NCI-H128 (cell line): ENCODE data around the gene PPP1R13B.
"Not testable (repeated sequence)": the region's sequence is repeated elsewhere in the genome, so short reads cannot be mapped to it uniquely, and the experiment has no call there.

Experiments used
- DNase-seq: peaks from one replicate; lab custom pipeline; 2025; ENCODE audit not compliant: unreplicated experiment; lab: John Stamatoyannopoulos, UW

PPP1R13B gene

DNA sequence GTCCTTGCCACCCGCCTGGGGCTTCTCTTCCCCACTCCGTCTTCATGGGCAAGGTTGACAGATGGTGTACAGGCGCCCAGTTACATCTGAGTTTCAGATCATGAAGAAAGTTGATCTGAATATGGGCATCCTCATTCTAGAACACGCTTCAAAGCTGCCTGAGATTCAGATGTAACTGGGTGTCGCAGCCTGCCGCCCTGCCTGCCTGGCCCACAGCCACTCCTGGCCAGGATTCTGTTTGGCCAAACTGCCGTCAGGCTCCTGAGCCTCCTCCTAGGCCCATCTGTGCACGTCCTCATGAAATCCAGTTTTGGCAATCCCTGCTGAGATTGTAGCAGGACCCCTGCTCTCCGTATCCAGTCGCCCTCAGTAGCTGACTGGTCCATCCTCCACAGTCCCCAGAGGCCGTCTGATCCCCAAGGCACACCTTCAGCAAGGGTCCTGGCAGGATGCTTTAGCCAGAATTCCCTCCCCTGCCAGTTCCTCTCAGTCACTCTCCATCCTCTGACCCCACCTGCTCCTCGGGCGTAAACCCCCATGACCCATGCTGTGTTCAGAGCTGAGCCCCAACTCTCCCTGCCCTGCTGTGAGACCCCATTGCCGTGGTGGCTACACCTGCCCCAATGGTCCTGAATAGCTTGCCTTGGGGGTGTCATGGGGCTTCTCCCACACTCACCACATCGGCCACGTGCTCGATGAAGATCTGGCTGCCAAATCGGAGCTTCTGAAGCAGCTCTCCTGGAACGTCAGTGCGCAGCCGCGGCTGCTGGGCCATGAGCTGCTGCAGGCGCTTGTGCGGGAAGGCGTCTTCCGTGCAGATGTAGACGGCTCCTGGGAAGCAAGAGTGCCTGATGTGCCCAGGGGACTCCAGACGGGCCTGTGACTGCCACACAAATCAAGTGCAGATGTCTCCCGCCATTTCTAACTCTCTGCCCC lies 144.6 kb downstream of the PPP1R13B start:
- DNase-seq = no peak

DNA sequence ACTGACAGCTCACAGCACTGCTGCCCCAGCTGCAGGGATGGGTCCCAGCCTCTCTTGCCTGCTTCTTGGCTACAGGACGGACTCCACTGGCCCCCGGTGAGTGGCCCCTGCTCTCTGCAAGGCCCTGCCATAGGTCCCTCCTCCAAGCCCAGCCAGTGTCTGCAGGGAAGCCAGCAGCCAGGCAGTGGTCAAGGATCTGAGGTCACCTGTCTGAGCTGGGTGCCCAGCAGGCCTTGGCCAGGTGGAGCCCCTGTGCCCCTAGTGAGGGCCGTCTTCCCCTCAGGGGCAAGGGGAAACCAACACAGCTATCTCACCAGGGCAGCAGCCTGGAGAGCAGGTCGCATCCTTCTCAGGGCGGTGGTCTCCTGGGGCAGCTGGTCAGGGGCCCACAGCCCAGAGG lies 145.3 kb downstream of the PPP1R13B start:
- no peak for DNase-seq

DNA sequence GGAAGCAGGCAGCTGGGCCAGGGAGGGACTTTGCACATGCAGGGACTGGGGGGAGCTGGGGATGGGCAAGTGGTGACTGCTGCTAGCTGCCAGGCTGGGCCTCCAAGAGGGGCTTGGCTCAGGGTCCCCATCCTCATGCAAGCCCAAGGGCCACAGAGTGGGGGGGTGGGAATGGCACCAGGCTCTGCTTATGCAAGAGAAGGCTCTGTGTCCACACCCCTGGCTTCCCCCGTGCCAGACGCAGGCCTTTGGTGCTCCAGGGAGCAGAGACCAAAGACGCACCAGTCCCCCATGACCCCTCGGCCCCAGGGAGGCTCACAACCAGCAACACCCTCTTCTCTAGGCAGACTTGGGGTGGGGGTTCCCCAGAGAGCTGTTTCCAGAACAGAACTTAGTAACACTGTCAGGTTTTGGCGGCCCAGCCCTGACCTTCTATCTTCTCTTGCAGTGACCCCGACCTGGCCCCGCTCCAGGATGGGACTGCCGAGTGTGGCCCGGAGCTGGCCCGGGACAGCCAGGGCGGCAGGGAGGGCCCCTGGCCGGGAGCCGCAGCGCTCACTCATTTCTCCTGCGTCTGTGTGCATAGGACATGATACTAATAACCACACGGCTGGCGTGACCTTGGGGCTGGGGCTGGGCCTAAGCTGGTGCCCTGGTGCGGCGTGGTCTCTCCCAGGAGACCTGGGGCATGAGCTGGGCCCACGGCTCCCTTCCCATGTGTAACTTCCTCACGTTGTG lies 146.5 kb downstream of the PPP1R13B start:
- no peak for DNase-seq

DNA sequence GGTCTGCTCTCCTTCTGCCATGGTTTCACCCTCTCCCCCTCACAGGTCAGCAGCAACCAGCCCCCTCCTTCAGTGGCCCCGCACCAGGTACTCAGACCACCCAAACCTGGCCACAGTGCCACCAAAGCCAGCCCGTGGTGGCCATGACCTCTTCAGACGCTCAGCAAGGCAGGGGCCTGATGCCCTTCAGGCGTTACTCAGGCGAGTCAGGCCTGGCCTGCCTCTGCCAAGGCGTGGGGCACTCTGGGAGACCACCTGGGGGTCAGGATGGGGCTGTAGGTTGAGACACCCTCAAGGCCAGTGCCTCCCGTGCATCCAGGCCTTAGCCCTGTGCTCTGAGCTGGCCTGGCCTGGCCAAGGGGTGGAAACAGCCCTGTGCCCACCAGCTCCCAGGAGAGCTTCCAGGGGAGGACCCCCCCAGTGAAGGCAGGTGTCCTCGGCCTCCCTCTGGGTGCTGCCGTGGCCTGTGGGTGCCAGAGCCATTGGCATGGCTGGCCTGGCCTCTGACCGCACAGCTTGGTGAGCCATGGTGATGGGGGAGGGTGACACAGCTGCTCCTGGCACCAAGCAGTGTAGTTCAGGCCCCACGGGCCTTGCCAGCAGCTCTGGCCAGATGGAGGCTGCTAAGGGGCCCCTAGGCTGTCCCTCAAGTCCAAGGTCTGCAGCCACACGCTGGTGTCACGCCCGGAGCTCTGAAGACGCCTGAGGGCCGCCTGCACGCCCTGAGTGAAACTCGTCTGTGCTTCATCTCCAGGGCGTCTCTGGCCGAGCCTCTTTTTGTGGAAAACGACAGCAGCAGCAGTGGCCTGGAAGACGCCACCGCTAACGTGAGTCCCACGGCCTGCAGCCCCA lies 147.2 kb downstream of the PPP1R13B start:
- DNase-seq = no peak

DNA sequence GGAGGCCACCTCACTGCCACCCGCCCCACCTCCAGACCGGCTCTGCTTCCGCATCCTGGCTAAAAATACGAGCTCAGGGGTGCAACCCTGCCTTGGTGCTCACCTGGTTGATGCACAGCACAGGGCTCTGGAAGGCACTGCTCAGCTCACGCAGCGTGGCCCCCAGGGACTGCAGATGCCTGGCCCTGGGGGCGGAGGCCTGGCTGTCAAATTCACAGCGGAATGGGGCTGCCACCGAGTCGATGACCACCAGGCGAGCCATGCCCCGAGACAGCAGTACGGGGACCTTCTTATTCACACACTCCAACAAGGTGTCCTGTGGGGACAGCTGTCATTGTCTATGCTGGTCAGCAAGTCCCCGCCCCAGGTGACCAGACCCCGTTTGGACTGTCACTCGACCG lies 148.1 kb downstream of the PPP1R13B start:
- no peak for DNase-seq

DNA sequence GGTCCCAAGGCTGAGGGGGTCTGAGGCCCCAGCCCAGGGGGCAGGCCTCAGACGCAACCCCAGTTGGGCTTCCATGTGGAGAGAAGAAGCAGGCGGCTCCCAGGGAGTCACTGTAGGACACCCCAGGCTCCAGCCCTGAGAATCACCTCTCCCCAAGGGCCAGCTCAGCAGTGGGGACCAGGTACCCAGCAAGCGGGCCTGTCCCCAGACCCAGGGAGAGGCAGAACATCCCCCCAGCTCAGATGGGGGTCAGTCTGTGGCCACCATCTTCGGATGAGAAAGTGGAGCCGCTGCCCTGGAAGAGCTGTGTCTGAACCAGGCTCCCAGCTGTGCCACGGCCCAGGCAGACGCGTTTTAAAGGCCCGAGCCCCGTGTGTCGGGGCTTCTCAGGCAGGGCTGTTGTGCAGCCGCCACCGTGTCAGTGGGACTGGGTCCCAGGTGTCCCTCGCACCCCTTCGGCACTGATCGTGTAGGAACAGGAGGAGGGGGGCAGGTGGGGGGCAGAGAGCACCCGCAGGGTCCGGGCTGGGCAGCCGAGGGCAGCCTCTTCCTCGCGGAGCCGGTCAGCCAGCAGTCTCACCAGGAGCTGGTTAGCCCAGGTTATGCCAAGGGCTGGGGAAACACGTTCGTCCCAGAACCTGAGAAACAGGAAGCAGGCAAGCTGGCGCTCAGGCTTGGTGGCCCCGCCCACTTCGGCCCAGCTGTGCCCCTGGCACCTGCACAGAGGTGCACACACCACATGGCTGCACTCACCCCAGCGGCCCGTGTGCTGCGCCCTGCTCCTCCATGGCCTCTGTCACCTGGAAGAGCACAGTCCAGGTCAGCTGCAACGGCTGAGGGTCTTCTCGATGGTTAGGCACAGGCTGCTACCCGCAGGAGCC lies 148.8 kb downstream of the PPP1R13B start:
- DNase-seq = no peak

DNA sequence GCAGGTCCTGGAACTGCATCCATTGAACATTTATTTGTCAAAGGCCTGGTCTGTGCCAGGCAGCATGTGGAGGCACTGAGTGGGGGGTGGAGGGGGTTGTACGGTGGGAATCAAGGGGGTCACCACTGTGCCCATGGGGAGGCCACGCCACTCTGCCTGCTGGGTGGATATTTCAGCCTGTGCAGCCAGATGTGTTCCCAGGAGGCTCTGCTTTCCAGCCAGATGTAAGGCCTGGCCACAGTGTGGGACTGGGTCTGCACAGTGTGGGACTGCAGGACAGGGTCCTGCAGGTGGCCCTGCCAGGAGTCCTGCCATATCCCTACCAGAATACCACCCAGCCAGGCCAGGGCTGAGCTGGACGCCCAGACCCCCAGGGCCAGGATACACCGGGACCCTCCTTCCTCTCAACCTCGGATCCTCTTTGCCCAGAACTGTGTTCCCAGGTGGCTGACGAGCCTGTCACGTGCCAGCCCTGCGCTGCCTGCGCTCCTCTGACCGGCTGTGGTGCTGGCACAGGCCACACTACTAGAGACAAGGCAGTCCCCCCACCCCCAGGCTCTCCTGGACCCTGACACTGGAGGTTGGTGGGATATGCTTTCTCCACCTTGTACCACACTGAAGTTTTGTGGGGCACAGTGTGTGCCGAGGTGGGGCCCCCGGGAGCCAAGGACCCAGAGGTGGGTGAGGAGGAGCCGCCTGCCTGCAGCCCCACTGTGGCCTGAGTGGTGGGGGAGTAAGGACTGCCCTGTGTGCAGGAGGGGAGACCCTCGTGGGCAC lies 149.6 kb downstream of the PPP1R13B start:
- no peak for DNase-seq

DNA sequence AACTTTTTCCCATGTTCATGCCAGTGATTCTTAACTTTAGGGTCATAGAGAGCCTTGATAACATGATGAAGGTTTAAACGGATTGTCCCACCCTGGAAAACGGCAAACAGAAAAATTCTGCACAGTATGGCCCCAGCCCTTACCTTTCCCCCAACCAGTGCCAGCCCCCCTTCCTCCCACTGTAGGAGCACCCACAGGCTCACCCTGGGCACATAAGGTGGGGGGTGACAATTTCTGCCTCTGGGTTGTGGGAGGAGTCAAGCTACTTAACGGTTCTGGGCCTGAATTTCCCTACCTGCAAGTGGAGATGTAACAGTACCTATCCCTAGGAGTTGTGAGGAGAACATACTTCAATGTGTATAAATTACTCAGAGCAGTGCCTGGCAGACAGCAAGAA lies 150.2 kb downstream of the PPP1R13B start:
- DNase-seq = no peak

DNA sequence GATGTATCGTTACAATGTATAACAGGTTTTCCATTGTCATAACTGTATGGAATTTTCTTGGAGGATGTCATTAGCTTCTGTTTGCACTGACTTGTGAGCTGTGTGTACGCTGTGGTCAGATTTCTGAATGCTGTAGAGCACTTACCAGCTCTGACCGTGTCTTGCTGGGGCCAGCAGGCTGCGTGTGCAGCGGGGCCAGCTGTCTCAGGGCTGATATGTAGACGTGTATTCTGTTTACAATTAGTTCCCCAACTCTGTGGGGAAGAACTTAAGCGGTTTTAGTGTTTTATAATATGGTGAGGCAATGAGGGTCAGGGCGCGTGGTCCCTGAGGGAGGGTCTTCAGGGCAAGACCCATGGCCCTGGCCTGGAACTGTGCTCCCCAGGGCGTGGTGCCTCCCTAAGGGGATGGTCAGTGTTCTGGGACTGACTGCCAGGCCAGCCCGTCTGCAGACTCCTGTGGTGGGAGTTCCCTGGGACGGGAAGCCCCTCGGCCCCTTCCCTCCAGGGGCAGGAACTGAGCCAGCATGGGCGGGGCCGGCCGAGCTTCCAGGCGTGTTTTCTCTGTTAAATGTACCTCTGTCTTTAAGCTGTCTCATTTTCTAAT lies 150.8 kb downstream of the PPP1R13B start:
- no peak for DNase-seq

DNA sequence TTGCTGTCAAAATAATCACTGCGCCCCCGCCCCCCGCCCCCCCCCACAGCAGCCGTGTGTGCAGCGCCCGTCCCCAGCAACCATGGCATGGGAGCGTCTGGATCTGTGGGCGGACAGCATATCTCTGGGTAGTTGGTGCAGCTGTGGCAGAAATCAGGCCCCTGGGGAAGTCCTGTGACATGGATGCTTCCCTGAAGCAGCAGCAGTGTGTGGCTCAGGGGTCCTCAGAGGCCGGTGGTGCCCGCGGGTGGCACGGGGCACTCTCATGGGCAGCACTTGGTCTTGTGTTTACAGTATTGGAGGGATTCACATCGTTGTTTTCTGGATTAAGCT lies 151.3 kb downstream of the PPP1R13B start:
- DNase-seq = no peak

DNA sequence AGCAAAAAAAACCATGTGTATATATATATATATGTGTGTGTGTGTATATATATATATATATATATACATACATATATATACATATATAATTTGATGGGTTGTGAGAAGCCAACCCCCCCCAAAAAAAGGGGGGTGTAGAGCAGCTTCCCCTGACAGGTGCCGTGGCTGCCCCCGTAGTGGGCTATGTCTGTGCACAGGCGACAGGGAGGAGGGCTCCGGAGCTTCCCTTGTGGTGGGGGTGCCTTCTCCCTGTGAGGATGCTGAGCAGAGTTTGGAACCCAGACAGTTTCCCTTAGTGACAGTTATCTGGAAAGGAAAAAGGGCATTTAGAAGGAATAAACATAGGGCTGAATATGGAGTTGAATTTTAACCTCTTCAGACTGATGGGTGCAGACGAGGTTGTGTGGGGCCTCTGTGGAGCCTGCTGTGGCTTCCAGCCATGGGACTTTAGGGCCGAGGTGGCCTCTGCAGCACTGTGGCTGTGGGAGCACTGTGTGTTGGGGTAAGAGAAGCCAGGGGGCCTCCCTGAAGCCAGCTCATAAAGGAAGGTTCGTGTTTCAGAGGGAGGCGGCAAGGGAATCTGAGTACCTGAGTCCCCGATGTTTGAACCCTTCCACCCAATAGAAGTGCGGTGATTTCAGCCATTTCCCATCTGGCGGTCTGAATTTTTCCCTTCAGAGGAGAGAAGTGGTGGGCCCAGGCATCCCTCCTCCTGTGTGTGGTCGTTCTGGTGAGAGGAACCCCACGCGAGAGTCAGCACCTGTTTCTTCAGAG lies 151.9 kb downstream of the PPP1R13B start:
- DNase-seq = no peak

DNA sequence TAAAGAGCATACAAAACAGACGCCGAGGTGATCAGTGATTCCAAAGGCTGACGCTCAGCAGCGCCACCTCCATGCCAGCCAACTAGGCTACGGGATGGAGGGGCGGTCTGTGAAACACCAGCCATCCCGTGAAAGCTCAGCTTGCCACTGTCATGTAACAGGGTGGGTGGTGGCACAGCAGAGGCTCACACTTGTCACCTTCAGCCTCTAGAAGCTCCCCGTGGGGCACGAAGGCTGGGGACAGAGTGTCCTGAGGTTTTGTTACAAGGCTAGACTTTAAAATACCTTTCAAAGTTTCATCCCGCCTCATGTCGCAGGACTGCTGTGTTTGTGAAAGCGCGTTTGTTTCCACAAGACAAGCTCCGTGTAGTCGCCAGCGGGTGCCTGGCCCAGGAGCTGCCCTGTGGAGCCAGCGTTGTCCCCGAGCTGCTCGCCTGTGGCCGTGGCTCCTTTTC lies 152.8 kb downstream of the PPP1R13B start:
- no peak for DNase-seq

DNA sequence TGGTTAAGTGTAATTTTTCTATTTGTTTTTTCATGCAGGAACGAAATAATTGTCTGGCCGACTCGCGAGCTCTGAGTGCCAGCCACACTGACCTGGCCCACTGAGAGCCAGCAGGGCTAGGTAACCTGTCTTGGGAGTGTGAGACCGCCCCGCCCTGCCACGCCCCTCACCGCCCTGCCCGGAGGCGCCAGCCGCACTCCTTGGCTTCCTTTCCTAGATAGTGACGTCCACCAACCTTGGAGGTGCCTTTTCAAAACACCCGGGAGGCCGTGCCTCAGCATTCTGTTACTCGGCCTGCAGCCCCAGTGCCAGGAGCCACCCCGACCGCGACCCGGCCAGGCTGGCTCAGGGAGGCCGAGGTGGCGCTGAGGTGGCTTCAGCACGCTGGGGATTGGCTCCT lies 153.9 kb downstream of the PPP1R13B start:
- DNase-seq = no peak

DNA sequence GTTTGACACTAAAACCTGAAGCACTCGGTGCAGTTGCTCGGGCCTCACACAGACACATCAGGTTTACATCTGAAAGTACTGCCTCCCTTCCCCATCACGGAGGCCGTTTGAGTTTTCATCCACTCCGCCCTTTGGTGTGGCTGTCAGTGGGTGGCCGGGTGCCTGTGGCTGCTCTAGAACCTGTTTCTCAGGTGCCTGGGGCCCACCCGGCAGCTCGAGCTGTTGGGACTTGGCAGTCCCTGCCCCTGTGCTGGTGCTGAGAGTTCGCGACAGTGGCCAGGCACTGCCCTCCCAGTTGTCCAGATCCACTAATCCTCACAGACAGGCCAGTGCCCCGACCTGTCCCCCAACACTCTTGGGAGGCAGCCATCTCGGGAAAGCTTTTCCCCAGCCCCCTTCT lies 154.5 kb downstream of the PPP1R13B start:
- no peak for DNase-seq

DNA sequence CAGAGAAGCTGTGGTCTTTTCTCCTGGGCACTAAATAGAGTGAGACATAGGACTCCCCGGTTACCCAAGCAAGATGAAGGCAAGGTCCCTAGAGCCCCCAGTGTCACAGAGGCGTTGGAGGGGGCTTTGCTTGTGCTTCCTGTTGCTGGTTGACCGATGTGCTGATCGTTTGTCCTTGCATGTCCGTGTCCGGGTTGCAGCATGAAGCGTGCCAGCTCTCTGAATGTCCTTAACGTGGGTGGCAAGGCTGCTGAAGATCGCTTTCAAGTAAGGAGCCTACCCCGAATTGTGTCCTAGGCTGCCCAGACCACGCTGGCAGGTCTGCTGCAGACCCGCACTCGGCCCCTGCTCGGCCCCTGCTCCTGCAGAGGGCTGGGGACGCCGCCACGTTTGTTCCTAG lies 155.2 kb downstream of the PPP1R13B start:
- DNase-seq = no peak

DNA sequence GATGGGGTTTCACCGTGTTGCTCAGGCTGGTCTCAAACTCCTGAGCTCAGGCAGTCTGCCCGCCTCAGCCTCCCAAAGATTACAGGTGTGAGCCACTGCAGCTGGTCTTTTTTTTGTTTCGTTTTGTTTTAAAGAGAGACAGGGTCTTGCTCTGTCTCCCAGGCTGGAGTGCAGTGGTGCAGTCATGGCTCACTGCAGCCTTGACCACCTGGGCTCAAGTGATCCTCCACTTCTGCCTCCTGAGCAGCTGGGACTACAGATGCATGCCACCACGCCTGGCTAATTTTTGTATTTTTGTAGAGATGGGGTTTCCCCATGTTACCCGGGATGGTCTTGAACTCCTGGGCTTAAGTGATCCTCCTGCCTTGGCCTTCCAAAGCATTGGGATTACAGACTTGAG lies 155.7 kb downstream of the PPP1R13B start:
- DNase-seq = not testable (repeated sequence)

DNA sequence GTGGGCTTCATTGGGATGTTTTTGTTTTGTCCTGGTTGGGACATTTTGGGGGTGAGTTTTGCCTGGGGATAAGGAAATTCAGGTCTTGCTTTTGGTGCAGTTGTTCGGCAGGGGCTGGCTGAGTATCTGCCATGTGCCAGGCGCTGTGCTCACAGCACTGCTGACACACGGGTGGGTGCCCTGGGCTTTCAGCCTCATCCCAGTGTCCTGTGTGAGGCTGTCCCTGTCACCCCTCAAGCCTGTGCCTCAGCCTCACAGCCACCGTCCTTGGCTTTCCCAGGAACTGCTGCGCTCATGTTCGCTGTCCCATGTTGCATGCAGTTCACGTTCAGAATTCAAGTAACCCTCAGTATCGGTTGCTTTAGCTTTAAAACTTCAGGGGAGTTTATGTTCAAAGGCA lies 157.0 kb downstream of the PPP1R13B start:
- DNase-seq = no peak
